Astrocyte of the cerebellum (primary cell): Measurements from ENCODE around the gene TRIB2.

Experiments used
- DNase-seq: peaks from one replicate; pipeline ENCODE4 v3.0.0-alpha.2; 2011; ENCODE audit warnings: low read depth
- H3K4me3 ChIP-seq: 2 replicates; pipeline ENCODE4 v1.5.1; 2011; ENCODE audit warnings: mild to moderate bottlenecking, low read depth, low read length, moderate library complexity
- in situ Hi-C: cut with HindIII; loops from 2 replicates; pipeline ENCODE4 v1.10.0; 2017; ENCODE audit warnings: low sequenced_read_pairs
- TF ChIP-seq, protein P1 (sequence below): IDR thresholded peaks from 2 replicates; pipeline ENCODE4 v1.5.1; 2012; ENCODE audit warnings: low read length, low read depth, moderate library complexity, mild to moderate bottlenecking; ENCODE audit errors: missing control alignments

The TRIB2 gene

DNA sequence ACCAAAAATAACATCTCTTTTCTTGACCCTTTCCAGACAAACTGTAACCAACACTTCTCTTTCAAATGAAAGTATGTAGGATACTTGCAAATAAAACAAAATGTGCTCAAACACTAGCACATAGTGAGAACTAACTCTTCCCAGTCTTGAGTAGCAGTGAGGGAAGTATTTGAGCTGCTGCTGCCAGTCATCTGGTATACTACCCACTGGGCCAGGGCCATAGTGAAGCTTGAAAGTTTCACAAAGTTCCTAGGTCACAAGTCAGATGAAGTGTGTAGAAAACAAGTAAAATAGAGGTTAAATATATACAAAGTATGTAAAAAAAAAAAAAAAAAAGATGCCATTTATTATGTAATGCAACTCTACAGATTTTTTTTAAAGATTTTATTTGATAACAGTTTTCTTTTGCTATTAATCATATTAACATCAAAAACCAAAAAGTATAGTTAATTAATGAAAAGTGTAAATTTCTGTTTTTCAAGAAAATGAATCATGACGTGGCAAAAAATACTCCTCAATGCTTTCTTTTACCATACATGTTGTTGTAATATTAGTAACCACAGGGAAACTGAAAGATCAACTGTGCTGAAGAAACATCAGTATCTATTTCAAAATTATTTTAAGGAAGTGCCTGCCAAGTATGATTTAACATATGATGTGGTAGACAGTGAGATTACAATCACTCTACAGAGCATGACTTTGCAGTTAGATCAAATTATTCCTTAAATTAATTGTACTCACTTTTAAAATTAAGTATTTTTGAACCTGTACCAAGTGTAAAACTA is 21.6 kb upstream of the TRIB2 start:
- no peak overlapping the region for H3K4me3 ChIP-seq
- DNase-seq = no peak
- TF ChIP-seq, protein P1, sequence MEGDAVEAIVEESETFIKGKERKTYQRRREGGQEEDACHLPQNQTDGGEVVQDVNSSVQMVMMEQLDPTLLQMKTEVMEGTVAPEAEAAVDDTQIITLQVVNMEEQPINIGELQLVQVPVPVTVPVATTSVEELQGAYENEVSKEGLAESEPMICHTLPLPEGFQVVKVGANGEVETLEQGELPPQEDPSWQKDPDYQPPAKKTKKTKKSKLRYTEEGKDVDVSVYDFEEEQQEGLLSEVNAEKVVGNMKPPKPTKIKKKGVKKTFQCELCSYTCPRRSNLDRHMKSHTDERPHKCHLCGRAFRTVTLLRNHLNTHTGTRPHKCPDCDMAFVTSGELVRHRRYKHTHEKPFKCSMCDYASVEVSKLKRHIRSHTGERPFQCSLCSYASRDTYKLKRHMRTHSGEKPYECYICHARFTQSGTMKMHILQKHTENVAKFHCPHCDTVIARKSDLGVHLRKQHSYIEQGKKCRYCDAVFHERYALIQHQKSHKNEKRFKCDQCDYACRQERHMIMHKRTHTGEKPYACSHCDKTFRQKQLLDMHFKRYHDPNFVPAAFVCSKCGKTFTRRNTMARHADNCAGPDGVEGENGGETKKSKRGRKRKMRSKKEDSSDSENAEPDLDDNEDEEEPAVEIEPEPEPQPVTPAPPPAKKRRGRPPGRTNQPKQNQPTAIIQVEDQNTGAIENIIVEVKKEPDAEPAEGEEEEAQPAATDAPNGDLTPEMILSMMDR = no peak
- in situ Hi-C loops = no loop called here

DNA sequence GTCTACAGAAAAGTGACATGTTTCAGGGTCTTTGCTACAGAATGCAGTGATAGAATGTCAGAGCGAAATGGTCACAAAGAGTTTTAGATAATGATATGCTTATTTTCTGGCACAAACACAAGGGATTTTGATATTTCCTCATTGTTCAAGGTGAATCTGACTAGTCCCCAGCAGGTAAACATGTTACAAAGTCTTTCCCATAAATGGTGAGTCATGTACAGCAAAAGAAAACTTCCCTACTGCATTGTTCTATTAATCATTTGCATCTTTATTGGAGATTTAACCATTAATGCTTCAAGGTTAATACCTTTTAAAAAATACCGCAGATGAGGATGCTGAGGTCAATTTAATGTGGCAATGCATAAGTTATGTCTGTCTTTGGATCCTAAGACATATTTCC is 19.1 kb upstream of the TRIB2 start:
- in situ Hi-C loops = no loop called here
- no peak for DNase-seq
- H3K4me3 ChIP-seq = no peak overlapping the region
- TF ChIP-seq, protein P1 = no peak

DNA sequence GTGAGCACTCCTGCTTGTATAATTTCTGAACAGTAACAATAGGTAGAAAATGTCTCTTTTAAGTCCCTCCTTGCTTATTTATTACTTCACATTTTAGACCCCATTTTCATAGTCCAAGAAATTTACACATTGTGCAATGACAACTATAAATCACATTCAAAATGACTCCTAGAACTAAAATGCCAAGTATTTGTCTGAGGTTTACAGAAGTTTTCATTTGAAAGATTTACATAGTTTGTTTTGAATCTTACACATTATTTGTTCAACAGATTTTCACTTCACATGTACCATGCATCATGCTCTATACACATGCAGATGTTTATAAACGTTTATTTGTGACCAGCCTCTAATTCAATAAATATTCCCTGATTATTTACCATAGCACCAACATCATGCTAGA is 15.7 kb upstream of the TRIB2 start:
- no peak for DNase-seq
- in situ Hi-C loops = loop anchor here (10.0 kb wide), 1 partner anchor 836 kb away; no protein-coding TSS in a partner anchor
- TF ChIP-seq, protein P1 = no peak
- H3K4me3 ChIP-seq = no peak overlapping the region

DNA sequence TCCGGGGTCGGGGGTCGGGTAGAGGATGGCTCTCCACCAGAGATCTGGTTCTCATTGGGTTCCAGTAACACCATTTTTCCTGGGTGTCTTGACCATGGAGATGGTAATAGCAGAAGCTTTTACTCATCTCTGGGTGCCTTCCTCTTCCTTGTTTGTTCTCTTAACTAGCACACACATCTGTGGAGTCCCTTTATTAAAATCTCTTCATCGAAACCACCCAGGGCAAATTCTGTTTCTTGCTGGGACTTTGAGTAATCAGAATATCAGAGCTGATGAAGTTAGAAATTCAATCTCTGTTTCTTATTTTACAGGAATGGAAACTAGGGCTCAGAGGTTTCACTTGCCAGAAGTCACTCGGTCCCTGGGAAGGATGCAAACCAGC is 15.0 kb upstream of the TRIB2 start:
- no peak for DNase-seq
- in situ Hi-C loops = loop anchor here (10.0 kb wide), 1 partner anchor 837 kb away; no protein-coding TSS in a partner anchor
- TF ChIP-seq, protein P1 = no peak
- H3K4me3 ChIP-seq = no peak overlapping the region

DNA sequence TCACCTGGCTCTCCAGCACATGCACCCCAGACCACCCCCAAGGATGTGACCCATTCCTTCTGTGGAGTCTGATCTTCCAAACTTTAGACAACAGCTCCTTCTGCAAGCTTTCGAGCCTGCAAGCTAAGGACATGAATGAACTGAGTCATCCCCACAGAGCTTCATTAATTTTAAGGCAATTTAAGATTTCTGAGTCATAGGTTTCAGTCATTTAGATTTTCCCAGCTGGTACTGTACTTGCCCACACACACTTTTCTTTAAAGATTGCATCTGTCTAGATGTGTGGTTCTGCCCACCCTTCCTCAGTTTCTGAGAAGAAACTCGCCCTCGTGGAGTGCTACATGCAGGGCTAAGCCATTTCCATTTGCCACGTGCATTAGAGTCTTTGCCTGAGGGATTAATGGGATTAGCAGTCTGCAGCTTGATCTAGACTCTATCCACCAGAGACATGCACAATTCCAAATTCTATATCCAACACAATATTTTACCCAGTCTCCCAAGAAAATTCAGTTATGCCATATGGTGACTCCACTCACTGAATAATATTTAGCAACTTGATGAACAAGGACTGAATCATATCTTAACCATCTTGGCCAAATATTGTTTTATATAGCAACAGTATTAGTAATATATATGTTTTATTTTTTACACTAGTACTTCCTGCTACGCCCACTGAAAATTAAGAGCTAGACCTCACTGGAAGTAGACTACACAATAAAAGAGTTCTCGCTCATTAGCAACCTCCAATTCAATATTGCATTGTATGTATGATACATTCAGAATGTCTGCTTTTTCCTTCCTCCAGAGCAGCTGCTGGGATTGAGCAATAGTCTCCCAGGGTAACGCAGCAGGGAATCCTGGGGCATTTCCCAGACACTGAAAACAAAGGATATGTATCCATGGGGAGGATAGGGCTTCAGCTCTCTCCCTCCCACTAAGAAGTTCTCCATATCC is 14.3 kb upstream of the TRIB2 start:
- peak; percentile 83 for DNase-seq
- TF ChIP-seq, protein P1 = no peak
- H3K4me3 ChIP-seq = no peak overlapping the region
- in situ Hi-C loops = loop anchor here (10.0 kb wide), 1 partner anchor 838 kb away; no protein-coding TSS in a partner anchor

DNA sequence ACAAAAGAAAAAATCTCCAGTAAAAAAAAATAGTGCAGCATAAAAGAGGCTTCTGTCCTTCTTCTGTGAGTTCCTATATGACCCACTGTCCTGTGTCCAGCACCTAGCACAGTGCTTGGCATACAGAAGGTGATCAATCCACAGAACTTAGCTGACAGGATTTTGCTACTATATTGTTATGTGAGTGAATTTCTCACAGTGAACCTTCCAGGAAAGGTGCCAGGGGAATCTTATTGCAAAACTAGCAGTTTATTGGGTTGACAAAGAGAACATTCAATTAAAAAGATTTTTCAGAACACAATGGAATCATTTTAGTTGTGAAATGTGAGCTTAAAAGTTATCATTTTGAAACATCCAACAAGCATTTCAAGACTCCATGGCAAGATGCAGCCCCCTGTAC is 12.4 kb upstream of the TRIB2 start:
- no peak for DNase-seq
- no peak overlapping the region for H3K4me3 ChIP-seq
- in situ Hi-C loops = loop anchor here (10.0 kb wide), 1 partner anchor 840 kb away; no protein-coding TSS in a partner anchor
- TF ChIP-seq, protein P1 = no peak
